Activated CD4-positive, alpha-beta memory T cell treated with anti-CD3 and anti-CD28 coated beads, Interleukin-2, amount 10 ng/mL, durations not matched to agents 7 days and 5 days (primary cell): ENCODE measurements around the gene FMO5. TPM values are rescaled to one million over a fixed set of nuclear protein-coding genes. Genes with fewer than 3 reads are reported as not detected.

ENCODE experiments used
- CTCF ChIA-PET: fragments of 350-600 bp; sonication (Branson Sonifier 250); formaldehyde crosslinking; loops from one replicate; lab custom pipeline; 2021; ENCODE audit warnings: antibody characterized with exemption, inconsistent platforms; lab: Charles Lee
- POLR2A ChIA-PET: fragments of 350-600 bp; sonication (Branson Sonifier 250); formaldehyde crosslinking; loops from one replicate; lab custom pipeline; 2021; ENCODE audit warnings: antibody characterized with exemption; lab: Charles Lee
- DNase-seq: peaks from one replicate; pipeline ENCODE4 v3.0.0-alpha.2; 2020
- H3K27ac Mint-ChIP-seq: one replicate; pipeline ENCODE4 v1.8.0; 2021; ENCODE audit warnings: mild to moderate bottlenecking, mixed read lengths
- H3K27me3 Mint-ChIP-seq: one replicate; pipeline ENCODE4 v1.8.0; 2021; ENCODE audit warnings: mixed read lengths
- H3K36me3 Mint-ChIP-seq: one replicate; pipeline ENCODE4 v1.8.0; 2021; ENCODE audit warnings: low read depth, mixed read lengths
- H3K4me1 Mint-ChIP-seq: one replicate; pipeline ENCODE4 v1.8.0; 2021; ENCODE audit warnings: mixed read lengths
- H3K4me3 Mint-ChIP-seq: one replicate; pipeline ENCODE4 v1.8.0; 2021; ENCODE audit warnings: mild to moderate bottlenecking, mixed read lengths
- H3K9me3 Mint-ChIP-seq: one replicate; pipeline ENCODE4 v1.8.0; 2021; ENCODE audit warnings: mixed read lengths
- total RNA-seq, 2 experiments: library from RNA; stranded (reverse); gene quantifications; one replicate each; pipeline ENCODE4 v1.2.3, GENCODE V29; 2021

The FMO5 gene
- total RNA-seq, 2 experiments from 2014 or later, result 0.53 to 0.73 TPM

DNA sequence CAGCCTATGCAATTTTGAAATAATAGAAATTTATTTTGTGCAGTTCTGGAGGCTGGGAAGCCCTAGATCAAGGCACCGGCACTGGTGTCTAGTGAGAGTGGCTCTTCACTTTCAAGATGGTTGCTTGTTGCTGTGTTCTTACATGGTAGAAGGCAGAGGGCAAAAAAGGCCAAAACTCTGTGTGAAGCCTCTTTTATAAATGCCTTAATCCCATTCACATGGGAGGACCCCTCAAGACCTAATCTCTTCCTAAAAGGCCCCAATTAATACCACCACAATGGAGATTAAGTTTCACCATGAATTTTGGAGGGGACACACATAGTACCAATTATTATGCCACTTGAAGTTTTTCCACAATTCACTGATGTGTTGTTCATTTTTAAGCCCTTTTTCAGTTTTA lies 73.9 kb downstream of the FMO5 start:
- Mint-ChIP-seq H3K9me3 (no peaks in the 10 kb centered on the region), H3K27ac (no peak overlapping the region)

GRCh38 chr1:147142886-147143285 lies 82.3 kb downstream of the FMO5 start:
- Mint-ChIP-seq H3K4me1 (no peaks in the 10 kb centered on the region), H3K27ac (no peak overlapping the region), H3K27me3 (peaks cover 28% of the 10 kb centered on the region), H3K9me3 (no peaks in the 10 kb centered on the region), H3K36me3 (no peaks in the 10 kb centered on the region), H3K4me3 (no peak overlapping the region)
- POLR2A ChIA-PET, result interaction anchor here (1.2 kb wide), 1 partner anchor 58 kb away, joined by 3 read pairs; no protein-coding TSS in a partner anchor
- DNase-seq, result no peak
- CTCF ChIA-PET, result no interaction called here

More for the DNA sequence above, 73.9 kb downstream of the FMO5 start:
- Mint-ChIP-seq H3K36me3 (peaks cover 19% of the 10 kb centered on the region), H3K4me1 (no peaks in the 10 kb centered on the region), H3K4me3 (no peak overlapping the region), H3K27me3 (no peaks in the 10 kb centered on the region)
- ChIA-PET CTCF (no interaction called here), POLR2A (no interaction called here)
- DNase-seq, result no peak

Other genes with a start within 250 kb of the FMO5 start
- gene PRKAB2, start 52.9 kb downstream of the FMO5 start, total RNA-seq, result 10 to 100 TPM; 13.3 to 15.5 TPM
- 10 to 100 TPM; 70.0 to 70.9 TPM for gene CHD1L, start 17.3 kb upstream of the FMO5 start, total RNA-seq